Right ventricle myocardium superior (tissue), 1 donor: Measurements from ENCODE around the gene THOC1. TPM values are rescaled to one million over a fixed set of nuclear protein-coding genes. Genes with fewer than 3 reads are reported as not detected.
A peak's percentile ranks its signal among the peaks of the same experiment; 100 is the strongest.
"Not testable (repeated sequence)": the region's sequence is repeated elsewhere in the genome, so short reads cannot be mapped to it uniquely, and the experiment has no call there.

ENCODE experiments used
- ATAC-seq: fragments of 200-7000 bp; cut with Tn5 transposase; one replicate; pipeline ENCODE4 v1.9.1; 2020; ENCODE audit warnings: mild to moderate bottlenecking; ENCODE audit not compliant: poor library complexity
- DNase-seq: peaks from one replicate; pipeline ENCODE4 v3.0.0-alpha.2; 2020
- intact Hi-C: fragments of 100-400 bp; cut with DNase I; formaldehyde crosslinking; loops from one replicate; pipeline ENCODE4 v1.11.2; 2022
- long read RNA-seq: library from polyadenylated mRNA; unstranded; transcript quantifications from one replicate; pipeline ENCODE4 v2.0.0, GENCODE V29; 2021
- total RNA-seq: library from RNA; stranded (reverse); fragmentation: NEBNext Ultra II Directional; extraction: Animal tissue kit (Norgen Biotek cat#: 25700); gene quantifications from one replicate; pipeline ENCODE4 v1.2.1, GENCODE V29; 2021
- donor health status: DM: no; HTN: yes; CAD: no; lungs with severe emphysema.

THOC1 gene, protein sequence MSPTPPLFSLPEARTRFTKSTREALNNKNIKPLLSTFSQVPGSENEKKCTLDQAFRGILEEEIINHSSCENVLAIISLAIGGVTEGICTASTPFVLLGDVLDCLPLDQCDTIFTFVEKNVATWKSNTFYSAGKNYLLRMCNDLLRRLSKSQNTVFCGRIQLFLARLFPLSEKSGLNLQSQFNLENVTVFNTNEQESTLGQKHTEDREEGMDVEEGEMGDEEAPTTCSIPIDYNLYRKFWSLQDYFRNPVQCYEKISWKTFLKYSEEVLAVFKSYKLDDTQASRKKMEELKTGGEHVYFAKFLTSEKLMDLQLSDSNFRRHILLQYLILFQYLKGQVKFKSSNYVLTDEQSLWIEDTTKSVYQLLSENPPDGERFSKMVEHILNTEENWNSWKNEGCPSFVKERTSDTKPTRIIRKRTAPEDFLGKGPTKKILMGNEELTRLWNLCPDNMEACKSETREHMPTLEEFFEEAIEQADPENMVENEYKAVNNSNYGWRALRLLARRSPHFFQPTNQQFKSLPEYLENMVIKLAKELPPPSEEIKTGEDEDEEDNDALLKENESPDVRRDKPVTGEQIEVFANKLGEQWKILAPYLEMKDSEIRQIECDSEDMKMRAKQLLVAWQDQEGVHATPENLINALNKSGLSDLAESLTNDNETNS
- total RNA-seq, result 10.4 TPM
- long read RNA-seq, transcript THOC1-201 (21 exons, 2,087 nt), result major isoform, 9 of 13 reads
- long read RNA-seq, partial matches to known transcripts, result 0 of 13 reads
- long read RNA-seq, other reads (novel, unspliced or antisense), result 3 of 13 reads

DNA sequence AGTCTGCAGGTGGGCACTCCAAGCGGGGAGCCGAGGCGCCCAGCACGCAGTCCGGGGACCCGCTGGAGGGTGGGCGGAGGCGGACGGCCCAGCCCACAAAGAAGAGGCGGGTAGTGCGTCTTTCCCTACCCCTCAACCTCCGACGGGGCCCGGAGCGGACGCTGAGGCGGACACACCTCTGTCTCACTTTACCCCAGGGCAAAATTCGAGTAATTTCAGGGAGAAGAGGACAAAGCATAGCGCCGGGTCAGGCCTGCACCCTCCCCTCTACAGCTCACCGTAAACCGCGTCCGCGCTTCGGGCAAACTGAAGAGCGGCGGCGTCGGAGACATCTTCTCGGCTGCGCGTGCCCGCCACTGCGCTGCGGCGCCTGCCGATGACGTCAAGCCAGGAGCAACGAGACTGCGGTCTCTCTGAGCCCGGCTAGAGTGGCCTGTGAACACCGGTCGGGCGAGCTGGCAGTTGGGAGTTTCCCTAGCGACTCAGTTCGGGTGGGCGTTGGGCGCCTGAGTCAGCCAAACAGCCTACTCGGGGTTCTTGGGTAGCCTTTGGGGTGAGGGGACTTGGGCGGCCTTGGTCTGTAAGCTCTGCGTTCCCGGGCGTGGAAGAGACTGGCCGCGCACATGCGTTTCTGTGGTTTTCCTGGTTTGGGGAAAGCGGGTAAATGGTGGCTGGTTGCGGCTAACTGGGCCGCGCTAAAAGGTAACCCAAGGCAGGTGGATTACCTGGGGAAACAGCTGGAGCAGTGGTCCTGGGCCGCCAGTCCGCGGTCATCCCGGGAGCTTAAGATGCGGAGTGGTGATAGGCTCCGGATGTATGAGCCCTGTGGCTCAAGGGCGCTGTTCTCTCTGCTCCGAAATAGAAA, at the start of gene THOC1:
Gene THOC1, minus strand, starts transcription at position 360 of the 865 bp plus-strand sequence. Its CDS starts 28 bp downstream, at position 332.
- peak; percentile 99 for ATAC-seq
- intact Hi-C loops, result no loop called here
- peak; percentile 96 for DNase-seq

DNA sequence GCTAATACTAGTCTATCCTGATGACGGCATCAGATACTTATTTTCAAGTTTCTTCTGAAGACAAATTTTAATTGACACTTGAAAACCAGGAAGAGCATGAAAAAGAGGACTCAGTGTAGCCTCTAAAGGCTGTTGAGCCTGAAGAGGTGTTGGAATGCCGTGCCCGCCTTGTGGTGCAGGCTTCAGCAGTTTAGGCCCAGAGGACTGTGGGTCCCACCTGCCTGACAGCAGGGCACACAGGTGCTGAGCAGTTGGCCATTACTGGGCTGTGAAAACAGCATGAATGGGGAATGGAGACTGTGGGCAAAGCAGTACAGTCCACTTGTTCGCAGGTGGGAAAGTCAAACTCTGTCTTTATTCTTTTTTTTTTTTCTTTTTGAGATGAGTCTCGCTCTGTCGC, 49.8 kb upstream of the THOC1 start:
- ATAC-seq, result no peak
- DNase-seq, result no peak
- intact Hi-C loops, result no loop called here

DNA sequence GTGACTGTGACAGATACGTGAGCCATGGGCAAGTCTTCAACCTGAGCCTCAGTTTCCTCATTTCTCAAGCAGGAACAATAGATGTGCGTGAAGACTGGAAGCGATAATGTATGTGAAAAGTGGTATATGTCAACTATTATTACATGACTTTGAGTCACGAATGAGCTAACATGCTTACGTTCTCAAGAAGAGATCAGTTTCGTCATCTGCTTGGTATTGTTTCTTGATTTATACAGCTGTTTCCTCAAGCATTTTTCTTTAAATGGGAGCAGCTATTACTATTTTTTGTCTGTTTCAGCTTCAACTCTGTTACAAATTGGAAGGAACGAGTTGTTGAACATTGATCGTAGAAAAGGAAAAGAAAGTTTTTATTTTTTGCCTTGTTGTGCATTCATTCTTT, 48.5 kb upstream of the THOC1 start:
- ATAC-seq, result no peak
- intact Hi-C loops, result no loop called here

DNA sequence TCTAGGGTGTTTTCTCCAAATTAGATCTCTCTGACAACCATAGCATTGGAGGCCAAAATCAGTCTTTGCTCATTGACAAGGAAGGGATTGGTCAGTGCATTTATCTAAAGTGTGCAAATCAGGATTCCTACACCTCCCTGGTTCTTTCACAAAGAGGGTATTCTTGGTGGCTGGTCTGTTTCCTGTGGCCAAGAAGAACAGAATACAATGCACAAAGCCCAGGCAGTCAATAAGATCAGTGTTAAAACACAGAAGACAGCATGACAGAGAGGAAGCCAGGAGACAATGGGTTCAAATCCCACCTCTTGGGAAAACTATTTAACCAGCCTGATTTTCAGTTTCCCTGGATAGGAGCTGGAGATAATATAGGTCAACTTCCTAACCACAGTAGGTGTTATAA, 46.1 kb upstream of the THOC1 start:
- DNase-seq (no peak), ATAC-seq (no peak)
- intact Hi-C loops, result no loop called here

More for the DNA sequence above, 48.5 kb upstream of the THOC1 start:
- DNase-seq, result no peak

DNA sequence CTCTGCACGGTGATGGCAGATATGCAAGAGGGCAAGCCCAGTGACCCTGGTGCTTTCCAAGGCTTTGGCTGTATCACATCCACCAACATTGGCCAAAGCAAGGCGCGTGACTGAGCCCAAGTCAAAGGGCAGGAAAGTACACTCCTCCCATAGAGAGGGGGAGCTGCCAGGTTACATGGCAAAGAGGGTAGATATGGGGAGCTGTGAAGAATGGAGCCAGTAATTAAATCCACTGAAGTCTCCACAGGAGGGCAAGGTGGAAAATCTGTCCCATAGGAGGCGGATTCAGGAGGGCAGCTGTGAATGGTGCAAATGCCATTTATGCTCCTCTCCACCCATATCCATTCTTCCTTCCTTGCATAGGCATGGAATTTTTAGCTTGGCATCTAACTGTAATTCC, 44.6 kb upstream of the THOC1 start:
- intact Hi-C loops, result no loop called here
- ATAC-seq, result no peak
- no peak for DNase-seq

DNA sequence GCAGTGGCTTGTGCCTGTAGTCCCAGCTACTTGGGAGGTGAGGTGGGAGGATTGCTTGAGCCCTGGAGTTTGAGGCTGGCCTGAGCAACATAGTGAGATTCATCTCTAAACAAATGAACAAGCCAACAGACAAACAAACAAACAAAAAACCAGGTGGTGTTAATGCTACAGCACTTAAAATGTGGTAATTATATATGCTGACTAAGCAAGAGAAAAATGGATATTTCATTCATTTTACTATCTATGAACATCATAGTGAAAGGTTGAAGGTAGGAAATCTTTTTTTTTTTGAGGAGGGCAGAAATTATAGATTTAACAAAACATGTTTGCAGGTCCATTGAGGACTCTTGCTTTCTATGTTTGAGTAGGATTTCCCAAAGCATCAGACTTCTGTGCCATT, 42.2 kb upstream of the THOC1 start:
- intact Hi-C loops, result no loop called here
- ATAC-seq, result no peak
- no peak for DNase-seq

DNA sequence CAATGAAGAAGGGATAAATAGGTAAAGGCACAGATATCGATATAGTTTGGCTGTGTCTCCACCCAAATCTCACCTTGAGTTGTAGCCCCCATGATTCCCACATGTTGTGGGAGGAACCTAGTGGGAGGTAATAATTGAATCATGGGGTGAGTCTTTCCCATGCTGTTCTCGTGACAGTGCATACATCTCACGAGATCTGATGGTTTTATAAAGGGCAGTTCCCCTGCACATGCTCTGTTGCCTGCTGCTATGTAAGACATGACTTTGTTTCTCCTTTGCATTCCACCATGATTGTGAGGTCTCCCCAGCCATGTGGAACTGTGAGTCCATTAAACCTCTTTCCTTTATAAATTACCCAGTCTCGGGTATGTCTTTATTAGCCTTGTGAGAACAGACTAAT, 40.2 kb upstream of the THOC1 start:
- ATAC-seq, intact Hi-C loops, DNase-seq: not testable (repeated sequence)

DNA sequence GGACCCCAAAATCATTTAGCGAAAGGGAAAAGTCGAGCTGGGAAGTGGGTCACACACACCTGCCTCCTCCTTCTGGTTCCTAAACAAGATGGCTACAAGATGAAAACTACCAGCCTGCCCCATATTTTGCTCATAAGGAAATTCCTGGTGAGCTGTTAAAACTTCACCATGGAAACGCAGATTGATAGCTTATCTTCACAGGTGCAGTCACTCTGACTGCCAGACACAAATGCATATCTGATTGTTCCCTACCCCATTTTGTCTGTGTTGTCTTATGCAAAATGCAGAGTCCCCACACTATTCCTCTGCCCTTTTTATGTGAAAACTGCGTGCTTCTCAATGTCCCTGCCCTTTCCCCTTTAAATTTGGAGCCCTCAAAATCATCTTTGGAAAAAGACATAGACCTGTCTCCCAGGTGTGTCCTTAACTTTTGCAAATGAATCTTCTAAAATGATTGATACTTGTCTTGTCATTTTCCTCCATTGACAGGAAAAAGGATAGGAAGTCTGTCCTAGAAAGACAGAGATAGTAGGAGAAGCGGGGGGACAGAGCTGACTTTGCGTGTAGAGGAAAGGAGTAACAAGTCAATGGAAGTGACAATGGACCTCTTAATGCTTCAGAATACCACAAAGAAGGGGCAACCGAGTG, 38.9 kb upstream of the THOC1 start:
- DNase-seq (no peak), ATAC-seq (no peak)
- intact Hi-C loops, result no loop called here

DNA sequence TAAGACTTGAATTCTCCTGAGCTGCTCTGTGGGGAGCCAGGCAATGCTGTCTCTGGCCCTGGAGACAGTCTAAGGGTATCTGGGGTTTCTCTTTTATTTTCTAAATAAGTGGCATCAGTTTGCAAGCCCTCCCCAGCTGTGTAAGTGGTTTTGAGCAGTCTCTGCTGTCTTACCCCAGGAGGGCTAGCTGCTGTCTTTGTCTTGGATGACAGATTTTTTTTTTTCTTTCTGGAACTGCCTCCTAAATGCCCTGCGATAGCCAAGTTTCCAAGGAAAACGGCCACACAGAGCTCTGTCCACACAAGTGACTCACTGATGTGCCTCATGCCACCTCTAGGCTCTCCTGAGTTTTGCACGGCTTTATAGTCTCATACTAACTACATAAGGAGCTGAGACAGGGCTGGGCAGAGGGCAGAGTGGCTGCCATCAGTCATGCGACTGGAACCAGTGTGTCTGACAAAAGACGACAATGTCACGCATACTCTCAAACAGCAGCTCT, 37.2 kb upstream of the THOC1 start:
- DNase-seq (no peak), ATAC-seq (no peak)
- intact Hi-C loops, result no loop called here

DNA sequence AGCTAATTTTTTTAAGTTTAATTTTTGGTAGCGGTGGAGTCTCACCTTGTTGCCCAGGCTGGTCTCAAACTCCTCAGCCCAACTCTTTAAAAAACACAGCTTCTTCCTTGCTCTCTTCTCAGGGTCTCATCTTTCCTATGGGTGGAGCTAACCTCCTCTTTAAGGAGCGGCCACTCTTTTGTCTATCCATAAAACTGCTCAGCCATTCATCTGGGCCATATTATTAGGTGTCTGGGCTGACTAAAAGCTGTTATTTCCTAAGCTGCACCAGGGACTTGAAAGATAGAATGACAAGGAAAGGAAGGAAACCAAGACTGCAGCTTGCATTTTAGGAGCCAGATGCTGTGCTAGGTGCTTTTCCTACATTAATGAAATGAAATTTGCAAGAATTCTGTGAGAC, 35.8 kb upstream of the THOC1 start:
- ATAC-seq (no peak), DNase-seq (no peak)
- intact Hi-C loops, result no loop called here

DNA sequence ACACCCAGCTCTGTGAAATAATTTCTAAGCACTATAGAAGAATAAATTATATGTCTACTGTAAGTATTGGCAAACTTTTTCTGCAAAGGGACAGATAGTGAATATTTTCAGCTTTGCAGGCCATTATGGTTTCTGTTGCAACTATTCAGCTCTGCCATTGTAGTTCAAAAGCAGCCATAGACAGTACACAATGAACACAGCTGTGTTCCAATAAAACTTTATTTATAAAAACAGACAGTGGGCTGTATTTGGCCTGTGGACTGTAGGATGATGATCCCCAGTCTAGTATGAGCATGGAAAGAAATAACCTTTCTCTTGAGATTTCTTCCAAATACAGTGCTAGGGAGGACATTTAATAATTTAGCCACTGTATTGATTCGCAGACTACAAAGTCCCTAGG, 35.2 kb upstream of the THOC1 start:
- no peak for ATAC-seq
- intact Hi-C loops, result no loop called here
- DNase-seq, result no peak

DNA sequence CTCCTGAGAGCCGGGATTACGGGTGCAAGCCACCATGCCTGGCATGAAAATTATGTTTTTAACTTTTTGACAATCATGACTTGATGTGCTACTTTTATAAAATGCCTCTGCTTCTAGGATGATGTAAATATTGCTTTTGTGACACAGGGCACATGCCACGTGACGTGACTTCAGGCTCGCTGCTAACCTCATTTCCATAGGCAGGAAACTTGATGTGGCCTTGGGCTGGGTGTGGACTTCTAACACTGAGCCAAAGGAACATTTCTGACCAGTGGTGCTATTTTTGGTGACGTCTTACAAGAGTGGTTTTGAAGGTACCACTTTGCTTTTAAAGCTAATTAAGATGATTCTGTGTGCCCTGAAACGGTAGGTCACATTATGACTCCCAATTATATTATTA, 34.2 kb upstream of the THOC1 start:
- intact Hi-C loops, result no loop called here
- no peak for DNase-seq
- ATAC-seq, result no peak

DNA sequence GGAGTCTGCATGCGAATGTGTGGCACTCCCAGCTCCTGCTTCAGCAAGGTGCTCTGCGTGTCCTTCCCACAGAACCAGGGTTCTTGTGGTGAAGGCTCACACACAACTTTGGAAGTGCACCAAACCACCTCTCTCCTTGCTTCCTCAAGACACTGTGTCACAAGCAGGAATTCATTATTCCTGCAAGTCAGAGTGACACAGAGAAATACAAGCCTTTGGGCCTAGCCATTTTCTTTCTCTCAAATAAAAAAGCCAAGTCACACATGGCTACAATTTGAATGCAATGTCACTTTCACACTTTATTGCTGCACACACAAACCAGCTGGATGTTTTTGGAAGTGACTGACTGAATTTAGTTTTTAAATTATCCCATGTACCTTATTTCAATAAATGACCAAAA, 30.1 kb upstream of the THOC1 start:
- DNase-seq (no peak), ATAC-seq (no peak)
- intact Hi-C loops, result no loop called here

DNA sequence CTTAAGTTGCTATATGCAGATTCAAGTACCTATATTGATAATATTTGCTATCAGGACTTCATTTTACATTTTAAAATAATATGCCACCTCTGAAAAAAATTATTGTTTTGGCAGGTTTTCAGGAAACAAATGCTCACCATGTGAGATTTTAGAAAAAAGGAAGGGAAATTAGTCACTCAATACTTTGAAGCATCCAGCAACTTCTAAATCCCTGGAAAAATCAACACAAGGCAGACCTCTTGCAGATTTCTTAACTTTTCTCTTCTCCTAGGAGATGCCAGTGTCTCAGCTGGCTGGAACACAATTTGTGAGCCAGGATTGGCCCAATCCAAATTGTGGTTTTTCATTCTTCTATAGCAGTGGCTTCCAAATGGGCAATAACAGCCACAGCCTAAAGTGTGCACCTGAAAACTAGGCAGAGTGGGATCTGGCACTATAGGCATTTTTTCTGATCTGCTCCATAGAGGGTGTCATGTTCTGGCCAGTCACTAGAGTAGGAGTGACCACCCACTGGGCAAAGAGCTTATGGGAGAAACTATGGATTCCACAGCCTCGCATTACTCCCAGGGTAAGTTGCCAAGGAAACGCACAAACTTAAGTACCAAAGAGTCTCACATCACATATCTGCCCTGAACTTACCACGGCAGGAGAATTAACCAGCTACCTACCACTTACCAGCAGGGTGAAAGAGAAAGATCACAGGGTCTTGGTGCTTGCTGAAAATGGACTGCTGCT, 28.1 kb upstream of the THOC1 start:
- intact Hi-C loops, result no loop called here
- no peak for DNase-seq
- no peak for ATAC-seq

DNA sequence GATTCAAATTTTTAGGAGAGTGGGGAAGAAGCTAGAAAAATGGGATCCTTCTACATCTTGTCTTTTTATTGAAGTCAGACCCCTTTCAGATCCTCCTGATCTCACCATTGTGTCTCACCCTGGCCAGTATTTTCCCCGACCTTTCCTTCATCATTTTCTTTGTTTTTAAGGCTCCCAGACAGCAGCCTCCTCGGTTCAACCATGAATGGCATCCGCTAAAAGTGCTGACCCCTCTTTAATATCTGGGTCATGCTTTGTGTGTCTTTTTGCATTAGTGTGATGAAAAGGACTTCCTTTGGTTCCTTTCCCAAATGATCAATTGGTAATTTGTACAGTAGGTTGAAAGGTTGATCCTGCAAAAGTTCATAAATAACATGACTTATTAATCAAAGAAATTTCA, 26.7 kb upstream of the THOC1 start:
- intact Hi-C loops, result no loop called here
- DNase-seq, result no peak
- no peak for ATAC-seq

DNA sequence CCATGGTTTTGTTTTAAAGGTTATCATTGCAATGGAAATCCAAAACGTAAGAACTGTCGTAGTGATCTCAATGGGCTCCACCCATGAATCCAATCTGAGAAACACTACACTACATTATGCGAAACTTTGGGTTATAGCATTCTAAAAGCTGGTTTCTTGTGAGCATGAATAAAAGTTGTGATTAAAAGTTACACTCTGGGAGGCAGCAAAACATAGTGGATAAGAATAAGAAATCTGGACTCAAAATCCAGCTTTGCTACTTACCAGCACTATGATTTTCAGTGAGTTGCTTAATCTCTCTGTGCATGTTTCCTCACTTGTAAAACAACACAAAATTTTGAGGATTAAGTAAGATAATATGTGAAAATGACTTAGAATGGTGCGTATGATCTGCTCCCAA, 25.7 kb upstream of the THOC1 start:
- DNase-seq (no peak), ATAC-seq (peak; percentile 55)
- intact Hi-C loops, result no loop called here

DNA sequence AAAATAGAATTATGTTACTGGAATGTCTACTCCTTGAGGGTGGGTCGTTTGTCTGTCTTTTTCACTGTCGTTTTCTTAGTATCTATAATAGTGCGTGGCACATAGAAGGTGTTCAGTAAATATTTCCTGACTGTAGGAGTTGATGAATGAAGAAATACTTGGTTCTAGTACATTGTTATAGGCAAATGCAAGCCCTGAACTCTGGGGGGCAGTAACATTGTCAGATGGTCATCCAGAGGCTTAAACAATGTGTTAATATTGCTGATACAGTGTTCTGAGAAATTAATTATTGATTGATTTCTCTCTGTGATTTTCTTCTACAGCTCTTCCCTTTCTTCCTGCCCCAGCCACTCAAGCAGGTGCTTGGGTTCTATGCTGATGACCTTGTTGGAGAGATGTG, 24.4 kb upstream of the THOC1 start:
- DNase-seq (no peak), ATAC-seq (no peak)
- intact Hi-C loops, result no loop called here

DNA sequence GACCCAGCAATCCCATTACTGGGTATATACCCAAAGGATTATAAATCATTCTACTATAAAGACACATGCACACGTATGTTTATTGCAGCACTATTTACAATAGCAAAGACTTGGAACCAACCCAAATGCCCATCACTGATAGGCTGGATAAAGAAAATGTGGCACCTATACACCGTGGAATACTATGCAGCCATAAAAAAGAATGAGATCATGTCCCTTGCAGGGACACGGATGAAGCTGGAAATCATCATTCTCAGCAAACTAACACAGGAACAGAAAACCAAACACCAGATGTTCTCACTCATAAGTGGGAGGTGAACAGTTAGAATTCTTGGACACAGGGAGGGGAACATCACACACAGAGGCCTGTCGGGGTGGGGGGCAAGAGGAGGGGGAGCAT, 22.1 kb upstream of the THOC1 start:
- not testable (repeated sequence) for DNase-seq, ATAC-seq
- intact Hi-C loops, result loop anchor here (5.0 kb wide), 1 partner anchor 327 kb away; no protein-coding TSS in a partner anchor
